ENCODE measurements around the gene SLAMF8.

Gene SLAMF8

GRCh38 chr1:159799446-159799985, 27.2 kb upstream of the SLAMF8 start:
- no peak for DNase-seq (ENCODE audit: low read depth)
- no peak overlapping the region for H3K4me3 ChIP-seq (ENCODE audit: low read depth, low read length)
- no peak for TF ChIP-seq CTCF (IDR thresholded peaks at IDR 0.05; ENCODE audit: insufficient read depth, low read depth, low read length, missing control alignments)

- TF ChIP-seq CTCF (IDR thresholded peaks at IDR 0.05; ENCODE audit: insufficient read depth, low read depth, low read length, missing control alignments), result no peak
- DNase-seq (ENCODE audit: low read depth), result peak; percentile 72
- H3K4me3 ChIP-seq (ENCODE audit: low read depth, low read length), result no peak overlapping the region
Measured at GRCh38 chr1:159800177-159800930, 26.3 kb upstream of the SLAMF8 start.

GRCh38 chr1:159802111-159802510, 24.6 kb upstream of the SLAMF8 start, which contains the start of gene FCRL6:
FCRL6 (plus strand) TSS chr1:159802360; CDS start chr1:159802425, 65 bp downstream.
- DNase-seq (ENCODE audit: low read depth), result no peak
- TF ChIP-seq CTCF (IDR thresholded peaks at IDR 0.05; ENCODE audit: insufficient read depth, low read depth, low read length, missing control alignments), result no peak
- H3K4me3 ChIP-seq (ENCODE audit: low read depth, low read length), result no peak within 1 kb of the TSS

- TF ChIP-seq CTCF (IDR thresholded peaks at IDR 0.05; ENCODE audit: insufficient read depth, low read depth, low read length, missing control alignments), result no peak
- DNase-seq (ENCODE audit: low read depth), result no peak
Measured at GRCh38 chr1:159803956-159804689, 22.6 kb upstream of the SLAMF8 start.

GRCh38 chr1:159804924-159805323, 21.7 kb upstream of the SLAMF8 start:
- H3K4me3 ChIP-seq (ENCODE audit: low read depth, low read length), result no peak overlapping the region
- DNase-seq (ENCODE audit: low read depth), result no peak
- TF ChIP-seq CTCF (IDR thresholded peaks at IDR 0.05; ENCODE audit: insufficient read depth, low read depth, low read length, missing control alignments), result no peak

More at GRCh38 chr1:159803956-159804689, 22.6 kb upstream of the SLAMF8 start:
- H3K4me3 ChIP-seq (ENCODE audit: low read depth, low read length), result no peak overlapping the region

- no peak overlapping the region for H3K4me3 ChIP-seq (ENCODE audit: low read depth, low read length)
- TF ChIP-seq CTCF (IDR thresholded peaks at IDR 0.05; ENCODE audit: insufficient read depth, low read depth, low read length, missing control alignments), result no peak
- DNase-seq (ENCODE audit: low read depth), result no peak
Measured at GRCh38 chr1:159815926-159816325, 10.7 kb upstream of the SLAMF8 start.
